NCI-H2227 treated with DMSO at 0.1 percent for 48 hours (cell line): Measurements from ENCODE around the gene TVP23C.

Experiments used
- DNase-seq: peaks from one replicate; lab custom pipeline; 2025; lab: John Stamatoyannopoulos, UW

The TVP23C gene

DNA sequence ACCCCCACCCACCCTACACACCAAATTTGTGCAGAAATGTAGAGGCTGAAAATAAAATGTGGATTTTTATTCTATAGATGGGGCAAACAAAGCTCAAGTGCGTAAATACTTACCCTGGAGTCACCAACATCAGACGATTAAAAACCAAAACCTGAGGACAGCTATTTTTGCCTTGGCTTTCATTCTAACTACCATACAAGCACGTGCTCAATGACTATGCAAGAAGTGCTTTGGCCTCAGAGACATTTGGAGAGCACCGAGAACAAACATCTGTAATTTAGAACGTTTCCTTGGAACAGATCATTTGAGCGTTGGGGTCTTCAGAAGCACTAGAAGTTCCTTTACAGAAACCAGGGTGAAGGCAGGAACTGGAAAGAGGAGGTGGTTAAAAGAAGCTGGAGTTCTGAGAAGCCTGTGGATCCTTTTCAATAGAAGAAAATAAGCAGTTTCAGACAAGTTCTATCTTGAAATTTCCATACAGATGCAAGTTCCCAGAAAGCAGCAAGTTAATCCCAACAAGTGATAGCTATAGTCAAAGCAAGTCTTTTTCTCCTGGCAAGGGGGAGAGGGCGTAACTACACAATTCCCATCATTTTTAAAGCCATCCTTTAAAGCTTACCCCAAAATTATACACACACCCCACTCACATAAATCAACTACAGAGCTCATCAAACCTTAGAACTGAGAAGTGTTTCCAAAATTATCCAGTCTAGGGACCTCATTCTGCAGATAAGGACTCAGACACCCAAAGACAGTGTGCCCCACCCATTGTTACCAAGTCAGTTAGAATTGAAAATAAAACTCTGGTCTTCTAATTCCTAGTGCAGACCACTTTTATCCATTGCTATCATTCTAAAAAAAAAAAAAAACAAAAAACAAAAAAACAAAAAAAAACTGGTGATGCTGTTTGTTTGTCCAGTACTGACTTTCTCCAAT, 66.3 kb downstream of the TVP23C start:
- no peak for DNase-seq

DNA sequence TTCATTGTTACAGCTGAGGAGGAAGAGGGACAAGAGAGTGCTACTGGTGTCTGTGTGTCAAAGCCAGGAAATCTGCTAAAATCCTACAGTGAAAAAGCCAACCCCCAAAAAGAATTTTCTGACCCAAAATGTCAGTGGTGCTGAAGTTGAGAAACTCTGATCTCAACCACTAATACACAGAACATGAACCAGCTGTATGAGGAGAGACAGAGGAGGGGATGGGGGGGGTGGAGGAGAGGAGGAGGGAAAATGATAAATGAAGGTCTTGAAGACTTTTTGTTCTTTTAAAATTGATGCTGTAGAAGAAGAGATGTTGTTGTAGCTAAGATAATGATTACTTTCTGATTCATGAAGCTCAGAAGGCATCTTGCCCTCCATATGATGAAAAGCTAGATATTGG, 68.5 kb downstream of the TVP23C start:
- no peak for DNase-seq

DNA sequence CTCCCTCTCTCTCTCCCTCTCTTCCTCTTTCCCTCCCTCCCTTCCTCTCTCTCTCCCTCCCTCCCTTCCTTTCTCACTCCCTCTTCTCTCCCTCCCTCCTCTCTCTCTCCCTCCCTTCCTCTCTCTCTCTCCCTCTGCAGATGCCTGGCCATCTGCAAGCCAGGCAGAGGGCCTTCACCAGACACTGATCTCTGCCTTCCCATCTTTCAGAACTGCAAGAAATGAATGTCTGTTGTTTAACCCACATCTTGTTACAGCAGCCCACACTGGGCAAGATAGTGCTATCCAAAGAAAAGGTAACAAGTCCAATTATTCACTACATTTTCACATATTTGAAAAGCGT, 69.6 kb downstream of the TVP23C start:
- no peak for DNase-seq

DNA sequence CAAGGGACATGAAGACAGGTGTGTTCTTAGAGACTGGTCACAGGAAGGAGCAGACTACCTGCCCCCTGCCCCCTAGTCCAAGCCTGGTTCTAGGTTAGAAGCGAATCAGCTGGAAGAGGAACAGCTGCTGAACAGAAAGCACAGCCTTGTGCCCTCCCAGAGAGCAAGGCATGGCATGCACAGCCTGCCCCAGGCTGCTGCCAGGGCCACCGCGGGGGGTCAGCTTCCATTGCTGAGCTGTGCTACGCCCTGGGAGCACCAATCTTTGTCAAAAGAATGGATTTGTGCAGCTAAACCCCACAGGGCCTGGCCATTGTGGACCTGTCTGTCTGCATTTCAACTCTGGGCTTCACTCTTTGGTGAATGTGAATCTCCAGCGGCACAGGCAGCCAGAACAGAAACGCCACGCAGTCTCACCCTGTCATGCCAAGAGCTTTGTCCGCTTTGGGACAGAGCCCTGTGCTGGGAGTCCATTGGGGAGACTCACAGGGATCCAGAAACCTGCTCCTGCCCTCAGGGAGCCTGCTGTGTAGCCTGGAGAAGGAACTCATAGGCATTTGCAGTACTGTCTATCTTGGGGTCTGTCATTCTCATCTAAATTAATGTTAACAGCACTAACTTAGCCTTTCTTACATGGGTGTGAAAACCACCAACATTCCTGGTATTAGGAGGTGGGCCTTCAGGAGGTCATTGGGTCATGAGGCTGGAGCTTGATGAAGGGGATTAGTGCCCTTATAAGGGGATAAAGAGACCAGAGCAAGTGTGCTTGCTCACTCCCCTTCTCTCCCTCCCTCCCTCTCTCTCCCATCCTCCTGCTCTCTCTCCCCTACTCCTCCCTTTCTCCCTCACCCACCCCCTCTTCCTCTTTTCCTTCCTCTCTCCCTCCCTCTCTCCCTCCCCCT, 70.2 kb downstream of the TVP23C start:
- no peak for DNase-seq

DNA sequence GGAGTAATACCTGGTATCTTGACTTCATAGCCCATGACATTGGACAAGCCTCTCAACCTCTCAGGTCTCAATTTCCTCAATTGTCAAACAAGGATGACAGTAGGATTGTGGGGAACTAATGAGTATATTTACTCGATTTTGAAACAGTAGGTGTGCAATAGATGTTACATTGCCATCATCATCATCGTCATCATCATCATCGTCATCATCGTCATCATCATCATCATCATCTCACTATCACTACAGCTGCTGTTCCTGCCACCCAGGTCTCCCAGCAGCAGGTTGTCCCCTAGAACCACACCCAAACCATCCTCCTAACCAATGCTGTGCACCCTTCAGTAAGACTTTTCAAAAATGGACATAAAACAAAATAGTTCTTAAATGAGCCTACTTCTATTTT, 71.1 kb downstream of the TVP23C start:
- no peak for DNase-seq

DNA sequence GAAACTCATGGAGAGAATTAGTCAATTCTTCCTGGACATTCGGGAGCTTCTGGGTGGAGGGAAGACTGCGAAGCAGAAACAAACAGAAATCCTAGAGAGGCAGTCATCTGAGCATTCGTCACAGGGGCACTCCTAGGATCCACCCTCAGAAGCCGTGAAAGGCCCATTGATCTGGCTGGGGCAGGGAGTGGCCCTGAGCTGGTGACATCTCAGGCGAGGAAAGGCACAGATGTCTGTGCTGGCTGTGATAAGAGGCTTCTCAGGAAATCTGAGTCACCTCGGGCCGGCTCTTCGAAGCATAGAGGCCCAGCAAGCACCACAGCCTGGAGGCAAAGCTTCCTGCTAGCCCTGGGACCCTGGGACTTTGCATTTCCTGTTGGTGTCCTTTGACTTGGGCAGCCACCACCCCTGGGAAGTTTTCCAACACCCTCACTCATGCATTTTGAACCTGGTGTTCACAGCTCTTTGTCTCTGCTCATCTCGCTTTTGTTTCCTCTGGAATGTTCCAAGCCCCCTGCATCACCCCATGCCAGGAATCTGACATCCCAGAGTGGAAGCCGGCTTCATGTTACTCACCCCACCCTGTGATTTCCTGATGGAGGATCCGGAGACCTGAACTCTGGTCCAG, 72.5 kb downstream of the TVP23C start:
- no peak for DNase-seq

DNA sequence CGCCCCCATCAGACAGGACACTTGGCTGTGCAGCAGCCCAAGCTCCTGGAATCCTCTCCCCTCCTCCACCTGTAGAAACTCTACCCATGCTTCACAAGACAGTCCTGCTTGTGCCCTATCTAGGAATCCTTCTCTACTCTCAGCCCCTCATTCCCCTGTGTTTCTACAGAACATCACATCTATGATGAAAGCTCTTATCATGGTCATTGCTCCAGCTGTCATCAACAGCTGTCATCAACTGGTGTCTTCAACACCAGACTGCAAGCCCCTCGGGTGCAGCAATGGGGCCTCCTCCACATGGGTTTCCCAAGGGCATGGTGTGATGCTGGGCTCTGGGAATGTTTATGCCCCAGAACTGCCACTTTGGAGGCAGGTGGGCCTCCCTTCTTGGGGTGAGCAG, 74.7 kb downstream of the TVP23C start:
- no peak for DNase-seq

DNA sequence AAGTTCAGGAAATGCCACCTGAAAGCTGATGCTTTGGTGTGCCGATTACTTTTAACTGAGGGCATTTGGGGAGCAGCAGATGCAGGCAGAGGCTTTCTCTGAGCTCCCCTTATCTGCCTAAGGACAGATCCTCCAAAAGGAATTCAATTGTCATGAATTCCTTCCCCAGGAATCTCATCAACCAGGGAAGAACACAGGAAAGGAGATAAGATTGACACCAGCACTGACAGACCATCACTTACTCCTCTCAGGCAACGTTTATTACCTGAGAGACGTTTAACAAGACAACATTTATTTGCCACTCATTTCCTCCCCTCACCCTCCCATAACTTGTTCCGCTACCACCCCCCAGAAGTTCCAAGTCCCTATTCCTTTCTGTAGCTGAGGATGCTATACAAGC, 78.2 kb downstream of the TVP23C start:
- no peak for DNase-seq

DNA sequence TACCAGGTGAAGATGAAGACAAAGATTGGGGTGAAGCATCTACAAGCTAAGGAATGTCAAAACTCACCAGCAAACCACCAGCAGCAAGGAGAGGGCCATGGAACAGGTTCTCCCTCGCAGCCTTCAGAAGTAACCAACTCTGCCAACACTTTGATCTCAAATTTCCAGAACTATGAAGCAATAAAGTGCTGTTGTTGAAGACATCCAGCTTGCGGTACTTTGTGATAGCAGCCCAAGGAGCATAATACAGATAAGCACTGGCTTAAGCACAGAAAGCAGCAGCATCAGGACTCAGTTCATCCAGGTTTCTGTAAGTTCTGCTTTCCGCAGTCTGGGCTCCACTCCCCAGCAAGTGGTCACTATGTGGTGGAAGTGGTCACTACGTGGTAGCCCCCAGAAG, 79.9 kb downstream of the TVP23C start:
- DNase-seq: no peak

DNA sequence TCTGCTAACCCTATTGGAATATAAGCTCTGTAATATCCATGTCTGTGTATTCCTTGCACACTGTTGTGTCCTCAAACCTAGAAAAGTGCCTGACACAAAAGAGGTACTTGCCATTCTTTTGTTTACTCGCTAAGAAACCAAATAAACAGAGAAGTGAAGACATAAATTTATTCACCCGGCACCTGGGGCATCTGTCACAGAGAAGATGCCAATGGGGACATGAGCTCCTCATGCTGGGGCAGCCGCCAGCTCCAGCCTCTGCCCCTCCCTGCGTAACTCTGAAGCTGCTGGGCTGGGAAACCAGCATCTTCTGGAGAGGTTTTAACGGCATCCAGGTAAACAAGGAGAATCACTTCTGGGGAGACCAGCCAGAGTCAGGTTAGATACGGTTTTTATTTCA, 80.8 kb downstream of the TVP23C start:
- DNase-seq: no peak

DNA sequence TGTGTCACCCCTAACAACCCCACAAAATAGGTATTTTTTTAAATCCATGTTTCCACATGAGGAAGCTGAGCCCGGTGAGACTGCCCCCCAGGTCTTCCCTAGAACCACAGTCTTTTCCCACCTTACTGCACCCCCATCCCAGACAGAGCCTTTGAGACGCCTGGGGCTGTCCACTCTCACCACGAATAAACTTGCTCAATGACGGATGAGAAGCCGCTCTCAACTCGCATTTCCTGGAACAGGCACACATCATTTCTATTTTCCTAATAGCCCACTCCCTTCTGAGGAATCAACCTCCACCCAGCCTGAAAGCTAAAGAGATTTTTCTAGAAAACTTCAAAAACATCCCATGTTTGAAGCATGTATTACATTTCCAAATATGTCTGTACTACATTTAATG, 81.8 kb downstream of the TVP23C start:
- no peak for DNase-seq

DNA sequence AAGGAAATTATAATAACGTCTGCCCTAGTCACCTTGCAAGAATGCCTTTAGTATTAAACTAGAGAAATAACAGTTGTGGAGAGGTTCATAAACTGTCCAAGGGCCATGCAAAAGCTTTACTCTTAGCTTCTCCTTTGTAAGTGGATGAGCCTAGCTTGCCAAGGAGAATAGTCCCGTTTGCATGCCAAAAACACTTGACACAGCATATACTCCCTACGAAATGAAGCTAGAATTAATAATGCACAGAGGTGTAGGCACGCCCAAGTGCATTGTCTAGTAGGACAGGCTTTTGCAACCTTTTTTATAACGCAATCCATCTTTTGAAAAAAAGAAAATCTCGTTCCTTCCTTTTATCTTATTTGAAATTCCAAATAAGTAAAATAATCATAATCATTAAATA, 83.1 kb downstream of the TVP23C start:
- DNase-seq: no peak

DNA sequence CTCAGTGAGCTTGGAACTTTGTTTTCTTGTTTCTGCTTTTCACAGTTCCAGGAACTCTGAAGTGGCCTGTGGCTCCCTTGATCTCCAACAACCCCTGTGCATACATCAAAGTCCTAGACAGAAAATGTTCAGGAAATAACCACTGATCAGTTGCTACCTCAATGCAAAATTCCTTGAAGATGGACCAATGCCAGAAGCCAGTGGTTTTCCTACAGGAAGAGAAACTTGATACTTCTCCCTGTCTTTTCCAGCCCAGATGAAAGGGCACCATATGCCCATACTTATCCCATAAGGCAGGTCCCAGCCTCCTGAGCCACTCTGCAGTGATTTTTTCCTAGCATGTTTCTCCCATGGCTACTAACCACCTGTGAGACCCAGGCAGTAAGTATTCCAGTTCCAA, 83.6 kb downstream of the TVP23C start:
- DNase-seq: no peak

DNA sequence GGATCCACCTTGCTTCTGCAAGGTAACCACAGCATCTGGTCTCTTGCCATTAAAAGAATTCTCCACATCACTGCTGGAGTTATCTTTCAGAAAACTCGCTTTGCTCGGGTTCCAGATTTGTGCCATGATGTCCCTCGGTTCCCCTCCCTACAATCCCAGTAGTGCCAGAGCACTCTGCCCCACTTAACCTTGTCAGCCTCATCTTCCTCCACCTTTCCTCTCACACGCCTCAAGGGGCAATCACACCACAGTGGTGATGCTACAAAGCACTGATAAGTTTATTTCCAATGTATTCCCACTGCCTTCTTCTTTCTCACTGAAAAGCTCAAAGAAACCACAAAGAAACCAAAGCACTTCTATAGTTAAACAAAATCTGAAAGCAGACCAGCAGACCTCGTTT, 84.4 kb downstream of the TVP23C start:
- no peak for DNase-seq

DNA sequence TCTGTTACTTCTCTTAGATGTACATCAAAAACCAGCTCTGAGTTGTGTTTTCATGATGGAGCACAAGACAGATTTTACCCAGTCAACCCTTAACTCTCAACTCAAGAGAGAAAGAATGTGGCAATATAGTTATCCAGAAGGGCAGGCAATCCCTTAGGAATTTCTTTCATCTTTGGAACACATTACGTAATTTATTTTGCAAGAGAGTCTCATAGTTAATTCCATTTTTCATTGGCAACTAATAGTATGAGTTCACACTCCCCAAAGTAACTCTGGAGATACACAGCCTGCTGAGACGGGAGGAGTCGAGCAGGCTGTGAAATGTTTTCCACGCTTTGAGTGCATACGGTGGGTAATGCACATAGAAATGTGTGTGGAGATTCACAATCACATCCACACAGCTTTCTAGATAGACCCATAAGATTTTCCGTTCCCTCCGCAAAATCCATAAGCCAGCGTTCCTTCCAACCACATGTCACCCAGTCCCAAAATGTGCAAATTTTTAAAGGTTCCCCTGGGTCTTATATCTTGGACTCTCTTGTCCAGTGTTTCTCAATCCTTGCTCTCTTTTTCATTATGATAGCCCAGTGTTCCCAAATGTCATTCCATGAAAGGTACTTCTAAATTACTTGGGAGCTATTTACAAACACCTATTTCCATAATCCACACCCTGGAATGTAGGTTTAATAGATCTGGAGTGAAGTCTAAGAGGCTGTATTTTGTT, 87.5 kb downstream of the TVP23C start:
- no peak for DNase-seq

DNA sequence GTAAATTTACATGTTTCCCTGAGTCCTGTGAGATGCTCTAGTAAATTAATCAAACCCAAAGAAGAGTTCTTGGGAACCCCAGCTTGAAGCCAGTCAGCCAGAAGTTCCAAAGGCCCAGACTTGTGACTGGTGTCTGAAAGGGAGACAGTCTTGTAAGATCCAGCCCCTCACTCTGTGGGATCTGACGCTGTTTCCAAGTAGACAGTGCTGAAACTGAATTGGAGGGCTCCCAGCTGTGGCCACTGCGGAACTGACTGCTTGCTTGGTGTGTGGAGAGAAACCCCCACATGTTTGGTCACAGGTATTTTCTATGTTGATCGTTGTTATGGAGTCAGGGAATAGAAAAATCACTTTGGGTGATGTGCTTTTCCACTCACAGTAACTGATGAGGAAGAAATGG, 90.4 kb downstream of the TVP23C start:
- no peak for DNase-seq

DNA sequence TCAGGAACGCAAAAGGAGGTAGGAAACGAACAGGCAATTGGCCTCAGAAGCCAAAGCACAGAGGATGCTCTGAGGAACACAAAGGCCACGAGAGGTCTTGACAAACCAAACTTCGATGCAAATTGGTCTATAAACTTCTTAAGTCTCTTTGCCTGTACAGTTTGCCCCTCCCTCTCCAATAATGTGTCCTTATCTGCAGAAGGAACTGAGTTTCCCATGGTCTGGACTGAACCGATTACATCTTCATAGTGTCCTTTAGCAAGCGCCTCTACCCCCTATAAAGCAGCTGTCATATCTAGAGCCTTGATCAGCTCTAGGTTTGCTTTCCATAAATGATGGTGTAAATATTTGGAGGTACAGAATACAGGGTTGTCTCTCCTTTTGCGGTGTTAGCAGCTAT, 92.7 kb downstream of the TVP23C start:
- DNase-seq: no peak

DNA sequence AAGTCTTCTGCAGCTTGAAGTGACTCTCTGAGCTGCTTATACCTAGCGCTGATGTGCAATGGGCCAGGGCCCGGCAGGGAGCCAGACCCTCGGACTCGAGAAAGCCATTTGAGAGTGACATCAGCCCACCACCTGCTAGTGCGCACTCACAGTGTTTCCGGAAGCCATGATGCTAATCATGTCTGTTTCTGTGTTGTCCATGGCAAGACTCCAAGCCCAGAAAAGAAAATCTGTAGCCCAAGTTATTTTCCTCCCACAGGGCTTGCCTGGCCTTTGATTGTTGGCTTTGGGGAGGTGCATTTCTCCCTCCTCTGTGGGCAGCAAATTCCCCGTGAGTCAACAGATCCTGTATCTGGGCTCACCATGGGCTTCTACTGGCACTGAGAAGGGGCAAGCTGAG, 94.0 kb downstream of the TVP23C start:
- no peak for DNase-seq

DNA sequence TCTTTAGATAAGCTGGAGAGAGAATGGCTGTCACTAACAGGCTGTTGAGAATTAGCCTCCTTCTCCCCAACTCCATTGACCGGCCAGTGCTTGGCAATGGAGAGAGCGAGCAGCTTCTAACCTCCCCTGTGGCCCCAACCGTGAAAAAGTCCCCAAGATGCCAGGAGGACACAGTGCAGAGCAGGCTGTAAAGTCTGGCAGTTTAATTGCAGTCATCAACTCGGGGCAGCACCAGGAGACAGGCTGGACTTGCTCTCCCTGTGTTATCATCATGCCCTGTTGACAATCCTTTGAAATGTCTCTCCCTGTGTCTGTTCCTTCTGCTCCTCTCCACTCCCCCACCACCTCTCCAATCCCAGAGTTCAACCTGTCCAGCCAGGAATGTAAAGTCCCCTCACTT, 95.2 kb downstream of the TVP23C start:
- no peak for DNase-seq

DNA sequence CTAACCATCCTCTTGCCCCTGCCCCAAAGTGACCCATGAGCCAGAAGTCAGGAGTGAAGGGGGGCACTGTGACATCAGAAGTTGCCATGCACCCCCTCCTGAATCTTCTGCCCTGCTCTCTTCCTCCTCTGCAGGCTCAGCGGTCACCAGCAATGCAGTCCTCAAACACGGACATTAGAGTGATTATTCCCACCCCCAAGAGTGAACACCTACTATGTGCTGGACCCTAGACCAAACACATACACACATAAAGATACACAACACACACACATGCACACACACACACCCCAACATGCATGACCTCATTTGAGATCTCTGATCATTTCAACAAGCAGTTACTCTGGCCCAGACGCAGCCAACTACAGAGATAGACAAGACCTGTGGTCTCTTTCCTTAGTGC, 95.7 kb downstream of the TVP23C start, which contains the start of gene CDRT4:
Gene CDRT4 (minus strand): TSS at position 30 of the 400 bp plus-strand sequence. CDS start 27,383 bp downstream, outside the sequence.
- DNase-seq: no peak

DNA sequence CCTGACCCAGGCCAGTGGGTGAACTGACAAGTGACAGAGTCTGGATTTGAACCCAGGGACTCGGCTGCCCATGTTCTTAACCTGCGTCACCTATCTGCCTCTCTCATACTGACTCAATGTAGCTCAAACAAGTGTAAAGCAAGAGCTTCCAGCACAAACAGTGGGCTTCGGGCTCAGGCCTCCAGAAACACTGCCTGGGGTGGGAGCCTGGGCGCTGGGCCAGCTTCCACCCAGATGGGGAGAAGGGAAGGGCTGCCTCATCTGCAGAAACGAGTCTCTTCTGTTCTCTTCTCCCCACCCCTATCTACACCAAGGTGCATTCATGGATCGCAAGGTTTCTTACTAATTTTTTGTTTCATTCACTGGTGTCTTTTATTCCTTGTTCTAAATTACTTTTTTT, 97.2 kb downstream of the TVP23C start:
- no peak for DNase-seq
